NCI-H2196 (cell line): ENCODE measurements around the gene MRPS16.

ENCODE experiments used
- DNase-seq: peaks from one replicate; lab custom pipeline; 2025; ENCODE audit not compliant: unreplicated experiment; lab: John Stamatoyannopoulos, UW

MRPS16 gene

GRCh38 chr10:73244866-73245477, 7.5 kb downstream of the MRPS16 start:
- DNase-seq: no peak

- no peak for DNase-seq
Measured at GRCh38 chr10:73239908-73240307, 12.5 kb downstream of the MRPS16 start.

DNA sequence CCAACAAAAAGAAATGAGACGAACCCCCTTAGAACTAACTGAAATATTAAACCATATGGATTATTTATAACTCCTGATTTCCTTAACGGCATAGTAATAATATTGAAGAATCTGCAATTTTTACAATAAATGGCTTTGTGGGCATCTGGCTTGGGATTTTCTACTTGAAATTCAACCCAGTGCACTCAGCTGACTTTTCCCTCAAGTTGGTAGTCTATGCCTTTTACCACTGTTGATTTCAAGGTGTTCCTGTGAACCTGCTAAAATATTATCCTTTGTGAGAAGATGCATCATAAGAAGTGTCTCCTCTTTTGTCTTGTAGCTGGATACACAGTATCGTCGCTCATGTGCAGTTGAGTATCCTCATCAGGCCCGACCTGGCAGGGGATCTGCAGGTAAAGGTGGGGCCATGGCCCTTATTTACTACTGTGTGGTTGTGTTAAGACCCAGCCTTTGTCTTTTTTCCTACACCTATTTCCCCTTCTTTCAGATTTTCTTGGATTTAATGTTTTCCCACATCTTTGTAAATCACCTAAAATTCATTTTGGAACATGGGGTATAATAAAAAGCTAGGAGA, 13.4 kb downstream of the MRPS16 start:
- no peak for DNase-seq

- DNase-seq: no peak
Measured at GRCh38 chr10:73234695-73235094, 17.7 kb downstream of the MRPS16 start.

- no peak for DNase-seq
Measured at GRCh38 chr10:73233883-73234282, 18.6 kb downstream of the MRPS16 start.

DNA sequence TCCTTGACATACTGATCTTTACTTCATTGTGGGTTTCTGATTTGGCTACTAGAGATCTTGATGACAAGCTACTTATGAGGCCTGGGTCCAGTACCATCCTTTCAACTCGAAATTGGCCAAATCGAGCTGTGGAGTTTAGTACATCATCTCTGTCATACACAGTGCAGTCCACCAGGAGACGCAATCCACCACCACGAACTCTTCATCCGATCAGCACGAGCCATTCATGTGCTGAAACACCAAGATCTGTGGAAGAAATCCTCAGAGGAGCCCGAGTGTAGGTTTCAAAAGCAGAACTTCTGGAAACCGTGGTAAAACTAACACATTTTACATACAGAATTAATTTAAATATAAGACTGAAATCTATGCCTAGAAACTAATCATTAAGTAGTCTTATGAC, 19.6 kb downstream of the MRPS16 start:
- DNase-seq: no peak

GRCh38 chr10:73229567-73229966, 22.9 kb downstream of the MRPS16 start:
- DNase-seq: no peak

DNA sequence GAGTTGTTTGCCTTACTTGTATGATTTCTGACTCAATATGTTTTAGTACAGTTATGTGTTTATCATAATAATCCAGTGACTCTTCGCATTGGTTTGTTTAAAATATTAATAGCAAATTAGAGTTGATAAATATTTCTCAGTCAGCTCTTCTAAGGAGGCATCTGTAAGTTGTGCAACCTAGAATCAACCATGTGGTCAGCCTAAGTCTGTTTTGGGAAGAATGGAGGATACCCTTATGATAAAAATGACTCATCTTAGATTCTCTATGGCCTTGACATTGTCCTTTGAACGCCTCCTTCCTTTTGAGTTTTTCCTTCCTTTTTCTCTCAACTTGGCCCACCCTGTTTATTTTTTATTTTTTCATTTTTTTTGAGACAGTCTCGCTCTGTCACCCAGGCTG, 24.2 kb downstream of the MRPS16 start:
- DNase-seq: no peak

GRCh38 chr10:73226663-73227062, 25.8 kb downstream of the MRPS16 start:
- no peak for DNase-seq

- DNase-seq: no peak
Measured at GRCh38 chr10:73225518-73225917, 26.9 kb downstream of the MRPS16 start.

DNA sequence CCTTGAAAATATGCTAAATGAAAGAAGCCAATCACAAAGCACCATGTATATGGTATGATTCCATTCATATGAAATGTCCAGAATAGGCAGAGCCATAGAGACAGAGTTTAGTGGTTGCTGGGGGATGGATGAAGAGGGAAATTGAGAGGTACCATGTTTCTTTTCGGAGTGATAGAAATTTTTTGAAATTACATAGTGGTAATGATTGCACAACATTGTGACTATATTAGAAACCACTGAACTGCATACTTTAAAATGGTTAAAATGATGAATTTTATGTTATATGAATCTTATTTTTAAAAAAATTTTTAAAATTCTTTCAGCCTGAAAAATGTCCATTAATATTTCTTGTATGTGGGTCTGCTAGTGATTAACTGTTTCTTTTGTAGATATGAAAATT, 31.5 kb downstream of the MRPS16 start:
- no peak for DNase-seq

DNA sequence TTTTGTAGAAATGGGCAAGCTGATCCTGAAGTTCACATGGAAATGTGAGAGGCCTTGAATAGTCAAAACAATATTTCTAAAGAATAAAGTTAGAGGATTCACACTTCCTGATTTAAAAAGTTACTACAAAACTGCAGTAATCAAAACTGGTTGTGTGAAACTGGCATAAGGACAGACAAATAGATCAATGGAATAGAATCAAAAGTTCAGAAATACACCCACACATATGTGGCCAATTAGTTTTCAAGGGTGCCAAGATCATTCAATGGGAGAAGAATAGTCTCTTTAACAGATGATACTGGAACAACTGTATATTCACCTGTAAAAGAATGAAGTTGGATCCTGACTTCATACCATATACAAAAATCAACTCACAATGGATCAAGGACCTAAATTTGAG, 33.1 kb downstream of the MRPS16 start:
- no peak for DNase-seq

DNA sequence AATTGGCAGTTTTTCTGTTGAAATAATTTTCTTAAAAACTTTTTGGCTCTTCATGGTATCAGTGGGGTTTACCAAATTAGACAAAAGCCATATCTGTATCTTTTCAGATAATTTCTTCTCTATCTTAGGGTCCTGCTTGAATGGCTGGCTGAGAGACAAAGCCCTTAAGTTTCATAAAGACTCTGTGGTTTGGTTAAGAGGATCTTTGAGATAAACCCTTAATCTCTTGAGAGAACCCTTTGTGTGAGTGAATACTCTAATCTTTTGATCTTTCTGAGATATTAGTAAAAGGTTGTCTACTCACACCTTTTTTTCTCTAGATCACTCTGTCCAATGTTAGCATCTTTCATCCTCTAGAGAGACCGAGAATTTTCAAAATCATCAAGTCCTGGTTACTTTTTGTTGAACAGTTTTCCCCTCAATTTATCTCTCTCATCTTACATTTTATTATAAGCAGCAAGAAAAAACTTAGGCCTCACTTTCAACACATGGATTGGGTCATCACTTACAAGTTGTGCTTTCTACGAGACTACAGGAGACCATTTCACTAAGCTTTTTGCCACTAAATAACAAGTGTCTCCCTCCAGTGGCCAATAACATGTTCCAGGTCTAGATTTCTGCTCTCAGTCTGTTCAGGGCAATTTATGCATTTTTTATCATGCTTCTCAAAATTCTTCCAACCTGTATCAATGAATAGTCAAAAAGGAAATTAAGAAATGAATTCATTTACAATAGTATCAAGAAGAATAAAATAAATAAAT, 33.8 kb downstream of the MRPS16 start:
- DNase-seq: no peak

GRCh38 chr10:73217628-73218027, 34.8 kb downstream of the MRPS16 start:
- DNase-seq: no peak

DNA sequence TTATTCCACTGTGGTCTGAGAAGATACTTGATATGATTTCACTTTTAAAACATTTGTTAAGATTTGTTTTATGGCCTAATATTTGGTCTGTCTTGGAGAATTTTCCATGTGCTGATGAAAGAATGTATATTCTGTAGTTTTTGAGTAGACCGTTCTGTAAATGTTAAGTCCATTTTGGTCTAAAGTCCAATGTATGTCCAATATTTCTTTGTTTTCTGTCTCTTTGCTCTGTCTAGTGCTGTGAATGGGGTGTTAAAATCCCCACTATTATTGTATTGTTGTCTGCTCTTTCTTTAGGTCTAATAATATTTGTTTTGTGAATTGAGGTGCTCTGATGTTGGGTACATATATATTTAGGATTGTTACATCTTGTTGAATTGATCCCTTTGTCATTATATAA, 36.7 kb downstream of the MRPS16 start:
- no peak for DNase-seq

GRCh38 chr10:73211106-73211811, 41.2 kb downstream of the MRPS16 start:
- DNase-seq: no peak

GRCh38 chr10:73210395-73211105, 41.9 kb downstream of the MRPS16 start:
- DNase-seq: no peak

GRCh38 chr10:73209705-73210104, 42.7 kb downstream of the MRPS16 start:
- no peak for DNase-seq

GRCh38 chr10:73207883-73208282, 44.6 kb downstream of the MRPS16 start:
- no peak for DNase-seq

DNA sequence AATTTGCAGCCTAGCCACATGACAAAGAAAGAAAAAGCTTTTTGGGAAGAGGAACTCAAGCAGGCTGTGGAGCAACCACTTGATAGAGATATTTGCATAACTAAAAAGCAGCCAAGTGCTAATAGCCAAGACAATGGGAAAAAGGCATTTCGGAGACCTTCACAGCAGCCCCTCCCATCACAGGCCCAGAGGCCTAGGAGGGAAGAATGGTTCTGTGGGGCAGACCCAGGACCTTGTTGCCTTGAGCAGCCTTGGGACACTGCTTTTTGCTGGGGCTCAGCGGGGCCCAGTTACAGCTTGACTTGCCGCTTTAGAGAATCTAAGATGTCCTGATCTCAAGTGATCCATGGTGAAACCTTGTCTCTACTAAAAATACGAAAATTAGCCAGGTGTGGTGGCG, 46.1 kb downstream of the MRPS16 start:
- DNase-seq: no peak

- no peak for DNase-seq
Measured at GRCh38 chr10:73205890-73206289, 46.6 kb downstream of the MRPS16 start.
